ENCODE measurements around the gene PRKAG3. TPM values are rescaled to one million over a fixed set of nuclear protein-coding genes. Genes with fewer than 3 reads are reported as not detected.

Gene PRKAG3
- total RNA-seq, 1 experiment from 2014 or later = not detected

- no peak for DNase-seq (ENCODE audit: low spot score)
- ChIA-PET POLR2A (ENCODE audit: low non-redundant PET) (no interaction called here), CTCF (no interaction called here)
- Histone ChIP-seq H3K9me3 (ENCODE audit: low read depth, low read length, poor library complexity, severe bottlenecking) (no peaks in the 10 kb centered on the region), H3K36me3 (ENCODE audit: insufficient read depth, low read length, poor library complexity, severe bottlenecking) (no peaks in the 10 kb centered on the region), H3K27ac (ENCODE audit: low read depth, low read length, poor library complexity, severe bottlenecking) (no peak overlapping the region), H3K4me3 (ENCODE audit: low read depth, low read length, poor library complexity, severe bottlenecking) (peak overlapping the region; percentile 27), H3K27me3 (replicated peaks; ENCODE audit: insufficient read depth, low read depth, low read length, poor library complexity) (peaks cover 16% of the 10 kb centered on the region), H3K4me1 (ENCODE audit: insufficient read depth, low read length, poor library complexity, severe bottlenecking) (no peaks in the 10 kb centered on the region)
- peak; percentile 39 for TF ChIP-seq EZH2 (IDR thresholded peaks at IDR 0.05; ENCODE audit: borderline replicate concordance, low read depth, low read length, poor library complexity, severe bottlenecking)
- no peak for TF ChIP-seq CTCF (conservative IDR thresholded peaks at IDR 0.05; ENCODE audit: low read depth, low read length)
- intact Hi-C loops (cut with micrococcal nuclease; ENCODE audit: unreplicated experiment) = no loop called here
- BruUV-seq (replicated peaks) = no TSS peak
Observed at GRCh38 chr2:218780851-218781690, 50.5 kb downstream of the PRKAG3 start.

GRCh38 chr2:218780046-218780445 lies 51.6 kb downstream of the PRKAG3 start:
- Histone ChIP-seq H3K4me3 (ENCODE audit: low read depth, low read length, poor library complexity, severe bottlenecking) (no peak overlapping the region), H3K27me3 (replicated peaks; ENCODE audit: insufficient read depth, low read depth, low read length, poor library complexity) (peaks cover 16% of the 10 kb centered on the region), H3K9me3 (ENCODE audit: low read depth, low read length, poor library complexity, severe bottlenecking) (no peaks in the 10 kb centered on the region), H3K4me1 (ENCODE audit: insufficient read depth, low read length, poor library complexity, severe bottlenecking) (no peaks in the 10 kb centered on the region), H3K36me3 (ENCODE audit: insufficient read depth, low read length, poor library complexity, severe bottlenecking) (no peaks in the 10 kb centered on the region), H3K27ac (ENCODE audit: low read depth, low read length, poor library complexity, severe bottlenecking) (no peak overlapping the region)
- DNase-seq (ENCODE audit: low spot score) = no peak
- intact Hi-C loops (cut with micrococcal nuclease; ENCODE audit: unreplicated experiment) = no loop called here
- ChIA-PET CTCF (no interaction called here), POLR2A (ENCODE audit: low non-redundant PET) (no interaction called here)
- no peak for TF ChIP-seq CTCF (conservative IDR thresholded peaks at IDR 0.05; ENCODE audit: low read depth, low read length)
- TF ChIP-seq EZH2 (IDR thresholded peaks at IDR 0.05; ENCODE audit: borderline replicate concordance, low read depth, low read length, poor library complexity, severe bottlenecking) = no peak
- BruUV-seq (replicated peaks) = no TSS peak

- Histone ChIP-seq H3K27ac (ENCODE audit: low read depth, low read length, poor library complexity, severe bottlenecking) (no peak overlapping the region), H3K4me1 (ENCODE audit: insufficient read depth, low read length, poor library complexity, severe bottlenecking) (no peaks in the 10 kb centered on the region), H3K9me3 (ENCODE audit: low read depth, low read length, poor library complexity, severe bottlenecking) (no peaks in the 10 kb centered on the region), H3K4me3 (ENCODE audit: low read depth, low read length, poor library complexity, severe bottlenecking) (no peak overlapping the region), H3K27me3 (replicated peaks; ENCODE audit: insufficient read depth, low read depth, low read length, poor library complexity) (peaks cover 14% of the 10 kb centered on the region), H3K36me3 (ENCODE audit: insufficient read depth, low read length, poor library complexity, severe bottlenecking) (no peaks in the 10 kb centered on the region)
- POLR2A ChIA-PET (ENCODE audit: low non-redundant PET) = no interaction called here
- no peak for DNase-seq (ENCODE audit: low spot score)
- CTCF ChIA-PET = no interaction called here
- intact Hi-C loops (cut with micrococcal nuclease; ENCODE audit: unreplicated experiment) = no loop called here
- TF ChIP-seq CTCF (conservative IDR thresholded peaks at IDR 0.05; ENCODE audit: low read depth, low read length) = no peak
- TF ChIP-seq EZH2 (IDR thresholded peaks at IDR 0.05; ENCODE audit: borderline replicate concordance, low read depth, low read length, poor library complexity, severe bottlenecking) = no peak
- no TSS peak for BruUV-seq (replicated peaks)
Observed at GRCh38 chr2:218777276-218777990, 54.2 kb downstream of the PRKAG3 start.
